ENCODE measurements around the gene FOXL1. TPM values are rescaled to one million over a fixed set of nuclear protein-coding genes. Genes with fewer than 3 reads are reported as not detected.

The FOXL1 gene
- total RNA-seq, 4 donors from 2014 or later, result 0.23 to 0.40 TPM; not detected in 2

GRCh38 chr16:86618431-86619238, 40.3 kb downstream of the FOXL1 start:
- no peaks in the 10 kb centered on the region for H3K36me3 ChIP-seq
- no peaks in the 10 kb centered on the region for H3K9me3 ChIP-seq
- DNase-seq (ENCODE audit: low spot score in 2 of 2), result peak in 1 of 2 donors; percentile 49
- no peaks in the 10 kb centered on the region for H3K4me1 ChIP-seq
- 79% methylated on average over 13 of the region's 16 CpGs for WGBS
- no peak for TF ChIP-seq POLR2AphosphoS5 (IDR thresholded peaks at IDR 0.05)
- no peak for TF ChIP-seq POLR2A (IDR thresholded peaks at IDR 0.05)
- TF ChIP-seq EP300 (IDR thresholded peaks at IDR 0.05), result no peak
- TF ChIP-seq CTCF (IDR thresholded peaks at IDR 0.05), result no peak
- no peak overlapping the region for H3K27ac ChIP-seq
- H3K27me3 ChIP-seq, result peaks cover 22% of the 10 kb centered on the region
- H3K4me3 ChIP-seq, result peak overlapping the region; percentile 27

- no peaks in the 10 kb centered on the region for H3K9me3 ChIP-seq
- peaks cover 22% of the 10 kb centered on the region for H3K27me3 ChIP-seq
- peak overlapping the region; percentile 27 for H3K4me3 ChIP-seq
- WGBS, result 80% methylated on average over 13 of the region's 23 CpGs
- DNase-seq (ENCODE audit: low spot score in 2 of 2), result peak in 1 of 2 donors; percentile 55
- H3K27ac ChIP-seq, result no peak overlapping the region
- no peaks in the 10 kb centered on the region for H3K4me1 ChIP-seq
- H3K36me3 ChIP-seq, result no peaks in the 10 kb centered on the region
- TF ChIP-seq POLR2AphosphoS5 (IDR thresholded peaks at IDR 0.05) (no peak), POLR2A (IDR thresholded peaks at IDR 0.05) (no peak), EP300 (IDR thresholded peaks at IDR 0.05) (no peak), CTCF (IDR thresholded peaks at IDR 0.05) (no peak)
Measured at GRCh38 chr16:86619239-86619794, 41.0 kb downstream of the FOXL1 start.

- Histone ChIP-seq H3K27me3 (peaks cover 22% of the 10 kb centered on the region), H3K9me3 (no peaks in the 10 kb centered on the region), H3K4me1 (peaks cover 6% of the 10 kb centered on the region), H3K36me3 (no peaks in the 10 kb centered on the region), H3K27ac (no peak overlapping the region), H3K4me3 (no peak overlapping the region)
- no peak for DNase-seq (ENCODE audit: low spot score in 2 of 2)
- TF ChIP-seq EP300 (IDR thresholded peaks at IDR 0.05), result no peak
- 81% methylated on average over 1 of the region's 1 CpG for WGBS
Measured at GRCh38 chr16:86620184-86620583, 41.8 kb downstream of the FOXL1 start.

- H3K27ac ChIP-seq, result no peak overlapping the region
- no peaks in the 10 kb centered on the region for H3K9me3 ChIP-seq
- H3K27me3 ChIP-seq, result peaks cover 29% of the 10 kb centered on the region
- peaks cover 7% of the 10 kb centered on the region for H3K4me1 ChIP-seq
- no peaks in the 10 kb centered on the region for H3K36me3 ChIP-seq
- DNase-seq (ENCODE audit: low spot score in 2 of 2), result no peak
- WGBS, result 87% methylated on average over 9 of the region's 10 CpGs
- H3K4me3 ChIP-seq, result no peak overlapping the region
- TF ChIP-seq POLR2AphosphoS5 (IDR thresholded peaks at IDR 0.05), result no peak
- TF ChIP-seq CTCF (IDR thresholded peaks at IDR 0.05), result no peak
- TF ChIP-seq POLR2A (IDR thresholded peaks at IDR 0.05), result no peak
- TF ChIP-seq EP300 (IDR thresholded peaks at IDR 0.05), result no peak
Measured at GRCh38 chr16:86621966-86622365, 43.6 kb downstream of the FOXL1 start.

- peaks cover 29% of the 10 kb centered on the region for H3K27me3 ChIP-seq
- peaks cover 7% of the 10 kb centered on the region for H3K4me1 ChIP-seq
- DNase-seq (ENCODE audit: low spot score in 2 of 2), result no peak
- no peaks in the 10 kb centered on the region for H3K36me3 ChIP-seq
- no peaks in the 10 kb centered on the region for H3K9me3 ChIP-seq
- H3K4me3 ChIP-seq, result no peak overlapping the region
- WGBS, result 89% methylated on average over 16 of the region's 16 CpGs
- H3K27ac ChIP-seq, result no peak overlapping the region
- TF ChIP-seq CTCF (IDR thresholded peaks at IDR 0.05) (no peak), POLR2AphosphoS5 (IDR thresholded peaks at IDR 0.05) (no peak), POLR2A (IDR thresholded peaks at IDR 0.05) (no peak), EP300 (IDR thresholded peaks at IDR 0.05) (no peak)
Measured at GRCh38 chr16:86622700-86623615, 44.6 kb downstream of the FOXL1 start.

All from suprapubic skin (tissue), 4 donors.